WTC11 (cell line): ENCODE measurements around the gene LRRC74A. TPM values are rescaled to one million over a fixed set of nuclear protein-coding genes. Genes with fewer than 3 reads are reported as not detected.
"Not testable (repeated sequence)": the region's sequence is repeated elsewhere in the genome, so short reads cannot be mapped to it uniquely, and the experiment has no call there.

Experiments used
- ATAC-seq: fragments of 200-7000 bp; cut with Tn5 transposase; 2 replicates; pipeline ENCODE4 v1.10.0; 2021; ENCODE audit warnings: mild to moderate bottlenecking, moderate library complexity
- CTCF ChIA-PET: fragments of 300-600 bp; sonication (Branson Sonifier 250); formaldehyde crosslinking; loops from one replicate; lab custom pipeline; 2021; ENCODE audit warnings: antibody characterized with exemption; lab: Charles Lee
- POLR2A ChIA-PET: fragments of 350-600 bp; sonication (Branson Sonifier 250); formaldehyde crosslinking; loops from one replicate; lab custom pipeline; 2021; ENCODE audit warnings: antibody characterized with exemption; lab: Charles Lee
- DNase-seq: peaks from one replicate; pipeline ENCODE4 v3.0.0; 2021; ENCODE audit warnings: low spot score
- H3K27ac Mint-ChIP-seq: 2 replicates; pipeline ENCODE4 v1.8.0; 2021; ENCODE audit warnings: mixed read lengths
- H3K27me3 Mint-ChIP-seq: 2 replicates; pipeline ENCODE4 v1.8.0; 2021; ENCODE audit warnings: low read depth, mild to moderate bottlenecking, moderate library complexity, mixed read lengths
- H3K36me3 Mint-ChIP-seq: 2 replicates; pipeline ENCODE4 v1.8.0; 2021; ENCODE audit warnings: mixed read lengths
- H3K4me1 Mint-ChIP-seq: 2 replicates; pipeline ENCODE4 v1.8.0; 2022; ENCODE audit warnings: mixed read lengths
- H3K4me3 Mint-ChIP-seq: 2 replicates; pipeline ENCODE4 v1.8.0; 2021; ENCODE audit warnings: mild to moderate bottlenecking, moderate library complexity, mixed read lengths
- H3K9me3 Mint-ChIP-seq: 2 replicates; pipeline ENCODE4 v1.8.0; 2021; ENCODE audit warnings: mixed read lengths
- ATF2 ChIP-seq: sonication (generic); formaldehyde crosslinking; IDR thresholded peaks from 2 replicates; pipeline ENCODE4 v1.8.1; 2022; ENCODE audit warnings: low read depth, missing genetic modification reagents, borderline replicate concordance
- CDX4 ChIP-seq: fragments of 250-450 bp; sonication (Bioruptor Pico); IDR thresholded peaks from 2 replicates; pipeline ENCODE4 v1.9.0; 2021; ENCODE audit warnings: moderate library complexity, mild to moderate bottlenecking, inconsistent platforms, borderline replicate concordance
- E2F5 ChIP-seq: sonication (generic); formaldehyde crosslinking; IDR thresholded peaks from 2 replicates; pipeline ENCODE4 v1.8.1; 2022; ENCODE audit warnings: mild to moderate bottlenecking, moderate library complexity, missing genetic modification reagents
- ELF4 ChIP-seq: sonication (generic); formaldehyde crosslinking; IDR thresholded peaks from 2 replicates; pipeline ENCODE4 v1.8.1; 2022; ENCODE audit warnings: low read depth, mild to moderate bottlenecking, moderate library complexity, missing genetic modification reagents
- GTF2I ChIP-seq: fragments of 250-450 bp; sonication (Bioruptor Pico); conservative IDR thresholded peaks from 2 replicates; pipeline ENCODE4 v1.4.0; 2021; ENCODE audit warnings: mild to moderate bottlenecking
- IRF2 ChIP-seq: sonication (generic); formaldehyde crosslinking; IDR thresholded peaks from 2 replicates; pipeline ENCODE4 v1.8.0; 2022; ENCODE audit warnings: low read depth, missing genetic modification reagents, borderline replicate concordance
- KAT7 ChIP-seq: sonication (generic); formaldehyde crosslinking; IDR thresholded peaks from 2 replicates; pipeline ENCODE4 v1.8.1; 2023; ENCODE audit warnings: missing genetic modification reagents, mild to moderate bottlenecking, borderline replicate concordance
- MAX ChIP-seq: sonication (generic); formaldehyde crosslinking; IDR thresholded peaks from 2 replicates; pipeline ENCODE4 v1.8.0; 2022; ENCODE audit warnings: mild to moderate bottlenecking, missing genetic modification reagents
- OVOL2 ChIP-seq: fragments of 250-450 bp; sonication (Bioruptor Pico); IDR thresholded peaks from 2 replicates; pipeline ENCODE4 v1.9.0; 2021; ENCODE audit warnings: mild to moderate bottlenecking, borderline replicate concordance
- TCF7 ChIP-seq: sonication (generic); formaldehyde crosslinking; IDR thresholded peaks from 2 replicates; pipeline ENCODE4 v1.8.0; 2022; ENCODE audit warnings: mild to moderate bottlenecking, low read depth, missing genetic modification reagents, moderate library complexity
- USF1 ChIP-seq: sonication (generic); formaldehyde crosslinking; IDR thresholded peaks from 2 replicates; pipeline ENCODE4 v1.8.0; 2022; ENCODE audit warnings: mild to moderate bottlenecking, missing genetic modification reagents
- ZMAT4 ChIP-seq: fragments of 250-450 bp; sonication (Bioruptor Pico); IDR thresholded peaks from 2 replicates; pipeline ENCODE4 v1.9.0; 2021; ENCODE audit warnings: mild to moderate bottlenecking
- ZNF121 ChIP-seq: sonication (generic); formaldehyde crosslinking; IDR thresholded peaks from 2 replicates; pipeline ENCODE4 v1.8.0; 2023; ENCODE audit warnings: missing genetic modification reagents
- ZNF219 ChIP-seq: sonication (generic); formaldehyde crosslinking; IDR thresholded peaks from 2 replicates; pipeline ENCODE4 v1.8.0; 2023; ENCODE audit warnings: missing genetic modification reagents, mild to moderate bottlenecking, borderline replicate concordance
- ZNF423 ChIP-seq: fragments of 250-450 bp; sonication (Bioruptor Pico); IDR thresholded peaks from 2 replicates; pipeline ENCODE4 v2.1.2; 2022; ENCODE audit warnings: mild to moderate bottlenecking, moderate library complexity
- total RNA-seq: library from RNA; stranded (reverse); gene quantifications from 3 replicates; pipeline ENCODE4 v1.2.3, GENCODE V29; 2021

LRRC74A gene
- total RNA-seq, 1 experiment from 2014 or later, result not detected

GRCh38 chr14:76894308-76894707 is 68.1 kb downstream of the LRRC74A start (continued):
- TF ChIP-seq CDX4 (no peak), ELF4 (CRISPR knock-in tag) (no peak), KAT7 (no peak)

GRCh38 chr14:76898006-76898405 is 71.8 kb downstream of the LRRC74A start:
- H3K27ac Mint-ChIP-seq, H3K27me3 Mint-ChIP-seq, DNase-seq, CTCF ChIA-PET, ATAC-seq, POLR2A ChIA-PET, H3K4me3 Mint-ChIP-seq, H3K4me1 Mint-ChIP-seq: not testable (repeated sequence)
- Mint-ChIP-seq H3K36me3 (peaks cover 17% of the 10 kb centered on the region; the same call in 1 of the 2 replicates), H3K9me3 (peaks cover 31% of the 10 kb centered on the region)

GRCh38 chr14:76900682-76901081 is 74.5 kb downstream of the LRRC74A start:
- POLR2A ChIA-PET, result no interaction called here
- CTCF ChIA-PET, result interaction anchor here (0.5 to 2.1 kb wide), 5 partner anchors 9 to 170 kb away, joined by 3 to 9 read pairs (median 4); no protein-coding TSS in a partner anchor

GRCh38 chr14:76901171-76902055 is 75.2 kb downstream of the LRRC74A start:
- Mint-ChIP-seq H3K4me1 (peaks cover 8% of the 10 kb centered on the region), H3K27me3 (no peaks in the 10 kb centered on the region), H3K9me3 (peaks cover 19% of the 10 kb centered on the region), H3K27ac (no peak overlapping the region), H3K36me3 (peaks cover 17% of the 10 kb centered on the region; the same call in 1 of the 2 replicates), H3K4me3 (no peak overlapping the region)
- ChIA-PET CTCF (interaction anchor here (1.3 kb wide), 1 partner anchor 12 kb away, joined by 5 read pairs; no protein-coding TSS in a partner anchor), POLR2A (no interaction called here)
- DNase-seq, result no peak
- no peak for ATAC-seq
- TF ChIP-seq MAX (CRISPR knock-in tag) (no peak), IRF2 (CRISPR knock-in tag) (no peak), USF1 (CRISPR knock-in tag) (no peak), GTF2I (CRISPR knock-in tag) (no peak), TCF7 (CRISPR knock-in tag) (no peak), ZNF423 (CRISPR knock-in tag) (no peak), E2F5 (CRISPR knock-in tag) (no peak), ATF2 (CRISPR knock-in tag) (no peak)
- TF ChIP-seq, all 79 proteins: peak for 0

More at GRCh38 chr14:76900682-76901081, 74.5 kb downstream of the LRRC74A start:
- DNase-seq (no peak), ATAC-seq (no peak)
- peaks cover 19% of the 10 kb centered on the region for H3K9me3 Mint-ChIP-seq
- peaks cover 8% of the 10 kb centered on the region for H3K4me1 Mint-ChIP-seq
- H3K36me3 Mint-ChIP-seq, result peaks cover 17% of the 10 kb centered on the region; the same call in 1 of the 2 replicates
- H3K27ac Mint-ChIP-seq, result no peak overlapping the region
- H3K27me3 Mint-ChIP-seq, result no peaks in the 10 kb centered on the region
- no peak for TF ChIP-seq OVOL2 (CRISPR knock-in tag)
- TF ChIP-seq ZMAT4 (CRISPR knock-in tag), result no peak
- TF ChIP-seq ZNF121 (CRISPR knock-in tag), result no peak
- TF ChIP-seq ZNF219 (CRISPR knock-in tag), result no peak
- H3K4me3 Mint-ChIP-seq, result no peak overlapping the region
